Measurements from ENCODE around the gene PPP1R9B.

The PPP1R9B gene

DNA sequence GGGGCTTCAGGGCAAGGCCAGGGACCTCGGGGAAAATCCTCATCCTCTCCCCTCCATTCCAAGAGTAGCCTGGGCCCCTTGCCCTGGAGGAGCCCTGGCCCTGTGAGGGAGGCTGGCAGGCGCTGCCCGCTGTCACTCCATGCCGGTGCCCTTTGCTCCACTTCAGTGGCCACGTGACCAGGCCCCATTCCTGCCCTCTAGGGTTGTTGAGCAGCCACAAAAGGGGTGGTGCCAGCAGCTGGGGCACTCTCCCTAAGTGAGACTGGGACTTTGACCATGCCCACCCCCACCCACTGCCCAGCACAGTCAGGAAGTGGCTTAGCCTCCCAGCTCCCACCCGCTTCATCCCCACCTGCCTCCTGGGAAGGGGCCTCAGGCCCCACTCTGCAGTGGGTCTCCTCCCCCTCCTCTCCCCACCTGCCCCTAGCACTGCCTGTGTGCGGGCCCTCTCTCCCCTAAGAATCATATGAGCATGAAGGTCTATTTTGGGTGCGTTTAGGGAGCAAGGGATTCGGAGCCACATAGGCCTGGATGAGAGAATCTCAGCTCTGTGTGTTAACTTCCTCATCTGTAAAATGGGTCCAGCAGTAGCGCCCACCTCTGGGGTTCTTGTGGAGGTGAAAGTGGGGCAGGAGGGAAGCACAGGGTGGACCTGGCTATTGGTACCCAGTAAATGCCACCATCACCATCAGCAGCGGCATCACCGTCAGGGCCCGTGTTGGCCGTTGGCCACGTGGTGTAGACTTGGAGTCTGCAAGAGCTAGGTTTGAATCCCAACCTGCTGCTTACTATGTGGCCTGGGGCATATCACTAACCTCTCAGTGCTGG lies 48.1 kb downstream of the PPP1R9B start:
- DNase-seq (ENCODE audit: low read depth): no peak
- H3K4me3 ChIP-seq (replicated peaks; ENCODE audit: low read depth, low read length): no peak overlapping the region
- TF ChIP-seq, protein P1, sequence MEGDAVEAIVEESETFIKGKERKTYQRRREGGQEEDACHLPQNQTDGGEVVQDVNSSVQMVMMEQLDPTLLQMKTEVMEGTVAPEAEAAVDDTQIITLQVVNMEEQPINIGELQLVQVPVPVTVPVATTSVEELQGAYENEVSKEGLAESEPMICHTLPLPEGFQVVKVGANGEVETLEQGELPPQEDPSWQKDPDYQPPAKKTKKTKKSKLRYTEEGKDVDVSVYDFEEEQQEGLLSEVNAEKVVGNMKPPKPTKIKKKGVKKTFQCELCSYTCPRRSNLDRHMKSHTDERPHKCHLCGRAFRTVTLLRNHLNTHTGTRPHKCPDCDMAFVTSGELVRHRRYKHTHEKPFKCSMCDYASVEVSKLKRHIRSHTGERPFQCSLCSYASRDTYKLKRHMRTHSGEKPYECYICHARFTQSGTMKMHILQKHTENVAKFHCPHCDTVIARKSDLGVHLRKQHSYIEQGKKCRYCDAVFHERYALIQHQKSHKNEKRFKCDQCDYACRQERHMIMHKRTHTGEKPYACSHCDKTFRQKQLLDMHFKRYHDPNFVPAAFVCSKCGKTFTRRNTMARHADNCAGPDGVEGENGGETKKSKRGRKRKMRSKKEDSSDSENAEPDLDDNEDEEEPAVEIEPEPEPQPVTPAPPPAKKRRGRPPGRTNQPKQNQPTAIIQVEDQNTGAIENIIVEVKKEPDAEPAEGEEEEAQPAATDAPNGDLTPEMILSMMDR (IDR thresholded peaks at IDR 0.05; ENCODE audit: low read length, missing control alignments): no peak

DNA sequence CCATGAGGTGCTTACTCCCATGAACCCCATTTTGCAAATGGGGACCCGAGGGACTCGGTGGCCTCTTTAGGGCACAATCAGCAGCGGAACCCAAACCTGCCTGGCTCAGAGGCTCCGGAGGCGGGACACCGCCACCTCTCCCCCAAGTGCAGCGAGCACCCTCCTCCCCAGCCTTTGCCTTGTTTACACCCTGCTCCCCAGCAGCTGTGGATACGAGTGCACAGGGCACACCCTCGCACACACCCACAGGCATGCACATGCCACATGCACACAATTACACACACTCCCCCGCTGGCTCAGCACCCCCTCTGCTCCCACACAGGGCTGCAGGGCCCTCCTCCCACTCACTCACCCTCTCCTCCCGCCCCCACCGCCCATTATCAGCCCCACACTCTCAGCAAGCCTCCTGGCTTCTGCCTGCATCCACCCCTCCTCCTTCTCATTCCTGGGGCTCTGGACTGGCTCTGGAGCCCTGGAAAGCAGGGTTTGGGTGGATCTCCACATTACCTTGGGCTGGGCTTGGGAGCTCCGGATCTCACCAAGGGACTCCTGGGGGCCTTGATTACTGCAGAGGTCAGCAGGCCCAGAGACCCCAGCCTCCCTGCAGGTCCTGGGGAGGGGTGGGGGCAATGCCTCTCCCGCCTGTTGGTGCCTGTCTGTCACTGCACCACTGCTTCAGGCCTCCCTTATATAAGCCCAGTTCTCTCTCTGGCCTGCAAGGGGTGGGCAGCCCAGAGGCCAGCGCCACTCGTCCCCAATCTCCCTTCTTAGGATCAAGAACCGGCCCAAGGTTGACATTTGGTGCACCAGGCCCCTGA lies 48.9 kb downstream of the PPP1R9B start:
- TF ChIP-seq, protein P1 (IDR thresholded peaks at IDR 0.05; ENCODE audit: low read length, missing control alignments): no peak
- DNase-seq (ENCODE audit: low read depth): peak; percentile 28
- no peak overlapping the region for H3K4me3 ChIP-seq (replicated peaks; ENCODE audit: low read depth, low read length)

DNA sequence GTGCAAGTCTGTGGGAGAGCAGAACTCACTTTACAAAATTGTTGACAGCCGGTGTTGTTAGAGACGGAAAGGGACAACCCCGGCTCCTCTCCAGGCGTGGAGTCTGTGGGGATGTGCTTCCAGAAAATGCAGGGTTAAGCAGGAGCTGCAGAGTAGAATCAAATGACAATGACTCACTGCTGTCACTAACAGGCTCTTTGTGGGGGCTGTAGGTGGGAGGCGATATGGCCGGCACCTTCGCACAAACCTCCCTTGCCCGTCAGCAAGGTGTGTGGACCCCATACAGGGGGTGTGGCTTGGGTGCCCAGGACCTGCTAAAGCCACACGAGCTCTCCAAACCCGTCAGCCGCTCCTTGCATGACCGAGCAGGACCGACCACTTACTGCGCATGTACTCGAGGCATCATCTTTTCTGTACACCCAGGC lies 49.5 kb downstream of the PPP1R9B start:
- TF ChIP-seq, protein P1 (IDR thresholded peaks at IDR 0.05; ENCODE audit: low read length, missing control alignments): no peak
- H3K4me3 ChIP-seq (replicated peaks; ENCODE audit: low read depth, low read length): no peak overlapping the region
- DNase-seq (ENCODE audit: low read depth): no peak

DNA sequence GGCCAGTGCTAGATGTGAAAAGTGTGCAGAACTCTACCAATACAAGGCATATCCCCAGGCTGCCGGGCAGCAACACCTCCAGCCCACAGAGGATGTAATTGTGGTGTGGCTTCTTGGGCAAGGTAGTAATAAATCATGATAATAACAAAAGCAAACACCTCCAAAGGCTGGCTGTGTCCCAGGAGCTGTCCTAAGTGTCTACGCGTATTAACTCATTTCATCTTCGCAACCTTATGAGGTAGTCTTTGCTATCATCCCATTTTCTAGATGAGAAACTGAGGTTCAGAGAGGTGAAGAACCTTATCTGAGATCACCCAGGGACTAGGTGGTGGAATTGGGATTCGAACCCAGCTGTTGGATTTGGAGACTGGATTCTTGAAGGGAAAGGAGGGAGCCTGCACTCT lies 50.0 kb downstream of the PPP1R9B start:
- TF ChIP-seq, protein P1 (IDR thresholded peaks at IDR 0.05; ENCODE audit: low read length, missing control alignments): no peak
- DNase-seq (ENCODE audit: low read depth): no peak
- no peak overlapping the region for H3K4me3 ChIP-seq (replicated peaks; ENCODE audit: low read depth, low read length)

DNA sequence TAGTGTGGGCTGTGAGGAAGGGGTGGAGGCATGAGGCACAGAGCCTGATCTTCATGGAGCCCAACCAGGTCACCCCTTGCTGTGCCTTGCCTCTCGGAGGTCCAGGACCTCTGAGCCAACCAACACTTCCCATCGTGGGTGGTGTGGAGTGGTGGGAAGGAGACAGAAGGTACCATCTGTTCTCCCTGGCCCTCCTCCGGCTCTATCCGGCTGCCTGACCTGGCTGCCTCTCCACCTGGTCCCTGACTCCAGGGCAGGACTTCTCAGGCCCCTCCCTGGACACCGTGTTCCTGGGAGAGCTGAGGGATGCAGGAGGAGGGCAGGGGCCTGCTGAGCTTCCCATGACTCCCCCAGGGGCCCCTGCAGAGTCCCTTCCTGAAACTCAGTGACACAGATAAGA lies 51.5 kb downstream of the PPP1R9B start:
- TF ChIP-seq, protein P1 (IDR thresholded peaks at IDR 0.05; ENCODE audit: low read length, missing control alignments): no peak
- no peak overlapping the region for H3K4me3 ChIP-seq (replicated peaks; ENCODE audit: low read depth, low read length)
- no peak for DNase-seq (ENCODE audit: low read depth)

DNA sequence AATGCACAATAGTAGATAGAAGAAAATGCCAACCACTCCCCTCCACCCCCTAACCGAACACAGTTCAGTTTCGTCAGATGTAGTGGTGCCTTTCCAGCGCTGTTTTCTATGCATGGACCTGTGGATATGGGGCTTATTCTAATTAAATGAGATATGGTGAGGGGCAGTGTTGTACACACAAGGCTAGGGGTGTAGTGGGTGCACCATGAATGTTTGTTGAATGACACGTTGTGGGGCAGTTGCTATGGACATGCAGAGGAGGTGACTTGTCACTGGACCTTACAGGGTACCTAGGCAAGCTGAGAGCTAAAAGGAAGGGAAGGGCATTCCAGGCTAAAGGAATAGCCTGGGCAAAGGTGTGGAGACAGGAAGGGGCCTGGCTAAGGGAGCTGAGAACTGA lies 51.9 kb downstream of the PPP1R9B start:
- TF ChIP-seq, protein P1 (IDR thresholded peaks at IDR 0.05; ENCODE audit: low read length, missing control alignments): no peak
- DNase-seq (ENCODE audit: low read depth): no peak
- no peak overlapping the region for H3K4me3 ChIP-seq (replicated peaks; ENCODE audit: low read depth, low read length)
